GM10847 (cell line): Measurements from ENCODE around the gene CLDN6.

Experiments used
- POLR2A ChIP-seq: IDR thresholded peaks from 2 replicates; pipeline ENCODE4 v1.6.1; 2011; ENCODE audit not compliant: insufficient read length; ENCODE audit errors: extremely low read depth

CLDN6 gene

GRCh38 chr16:2991566-2992261 lies 26.3 kb downstream of the CLDN6 start:
- no peak for TF ChIP-seq POLR2A

GRCh38 chr16:2990891-2991290 lies 27.1 kb downstream of the CLDN6 start:
- TF ChIP-seq POLR2A: no peak

- no peak for TF ChIP-seq POLR2A
Measured at GRCh38 chr16:2988590-2989099, 29.3 kb downstream of the CLDN6 start.

DNA sequence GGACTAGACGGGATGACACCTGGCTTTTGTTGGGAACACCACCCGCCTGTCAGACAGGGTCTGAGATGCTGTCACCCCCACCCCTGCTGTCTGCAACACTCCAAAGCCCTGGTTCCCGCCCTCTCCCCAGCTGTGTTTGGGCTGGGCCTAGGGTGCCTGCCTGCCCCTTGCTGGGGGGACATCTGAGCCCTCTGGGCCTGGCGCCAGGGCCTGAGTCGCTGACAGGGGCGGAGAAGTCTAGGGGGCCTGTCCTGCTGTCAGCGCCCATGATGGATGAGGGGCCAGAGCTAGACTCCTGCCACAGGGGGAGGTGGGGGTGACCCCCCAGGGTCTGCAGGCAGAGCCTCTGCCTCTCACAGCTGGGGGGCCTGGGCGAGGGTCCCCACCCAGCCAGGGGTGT lies 30.1 kb downstream of the CLDN6 start:
- no peak for TF ChIP-seq POLR2A

GRCh38 chr16:2987286-2987685 lies 30.7 kb downstream of the CLDN6 start:
- no peak for TF ChIP-seq POLR2A

DNA sequence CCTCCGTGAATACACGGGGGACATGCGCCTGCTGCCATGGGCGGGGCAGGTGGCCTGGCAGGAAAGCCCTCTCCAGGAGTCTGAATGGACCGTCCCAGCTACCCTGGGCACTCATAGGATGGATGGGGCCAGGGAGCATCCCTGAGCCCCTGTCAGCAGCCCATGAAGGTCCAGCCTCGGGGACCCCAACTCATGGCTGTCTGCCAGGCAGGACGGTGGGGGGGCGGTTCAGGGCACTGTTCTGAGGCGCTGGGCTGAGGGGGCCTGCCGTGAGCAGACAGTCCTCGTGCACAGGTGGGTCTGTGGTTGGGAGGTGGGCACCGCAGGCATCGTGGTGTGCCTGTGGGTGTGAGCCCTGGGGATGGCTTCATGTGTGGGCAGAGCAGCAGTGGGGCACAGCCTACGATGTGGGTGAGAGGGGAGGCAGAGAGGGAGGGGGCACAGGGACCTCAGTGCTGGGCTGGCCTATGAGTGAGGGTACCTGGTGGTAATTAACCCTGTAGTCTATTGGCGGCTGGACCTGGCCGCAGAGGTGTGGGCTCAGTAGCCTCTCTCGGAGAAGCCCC lies 31.3 kb downstream of the CLDN6 start:
- no peak for TF ChIP-seq POLR2A

DNA sequence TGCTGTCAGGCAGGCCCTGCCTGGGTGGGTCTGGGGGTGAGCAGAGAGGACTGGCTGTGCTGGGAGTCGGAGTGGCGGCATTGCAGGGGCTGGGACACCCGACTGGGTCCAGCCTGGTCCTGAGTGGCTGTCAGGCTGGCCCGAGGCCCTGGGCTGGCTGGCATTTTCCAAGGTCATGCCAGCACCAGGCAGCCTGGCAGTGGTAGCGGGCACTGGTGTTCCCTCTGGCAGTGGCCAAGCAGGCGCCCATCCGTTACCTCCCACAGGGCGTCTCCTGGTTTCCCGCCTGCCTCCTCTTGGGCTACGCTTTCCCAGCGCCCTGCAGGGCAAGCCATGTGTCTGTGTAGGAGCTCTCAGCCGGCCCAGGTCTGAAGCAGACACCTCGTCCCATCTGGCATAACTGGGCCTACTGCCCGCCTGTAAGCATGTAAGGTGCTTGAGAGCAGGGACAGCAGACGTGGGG lies 32.1 kb downstream of the CLDN6 start:
- no peak for TF ChIP-seq POLR2A

- no peak for TF ChIP-seq POLR2A
Measured at GRCh38 chr16:2985462-2985861, 32.5 kb downstream of the CLDN6 start.

GRCh38 chr16:2983706-2984136 lies 34.3 kb downstream of the CLDN6 start:
- no peak for TF ChIP-seq POLR2A

DNA sequence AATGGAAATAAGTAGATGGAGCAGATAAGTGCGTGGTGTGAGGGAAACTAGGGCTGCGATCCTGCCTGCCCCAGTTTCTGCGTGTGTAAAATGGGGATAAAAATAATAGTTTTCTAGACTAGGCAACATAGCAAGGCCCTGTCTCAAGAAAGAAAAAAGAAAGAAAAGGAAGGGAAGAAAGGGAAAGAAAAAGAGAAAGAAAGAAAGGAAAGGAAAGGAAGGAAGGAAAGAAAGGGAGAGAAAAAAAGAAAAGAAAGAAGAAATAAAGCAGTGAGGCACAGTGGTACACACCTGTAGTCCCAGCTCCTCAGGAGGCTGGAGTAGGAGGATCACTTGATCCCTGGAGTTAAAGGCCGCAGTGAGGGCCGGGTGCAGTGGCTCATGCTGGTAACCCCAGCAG lies 35.6 kb downstream of the CLDN6 start:
- TF ChIP-seq POLR2A: no peak

GRCh38 chr16:2981899-2982250 lies 36.1 kb downstream of the CLDN6 start:
- TF ChIP-seq POLR2A: no peak

GRCh38 chr16:2981177-2981898 lies 36.6 kb downstream of the CLDN6 start:
- TF ChIP-seq POLR2A: no peak

- peak; percentile 95 for TF ChIP-seq POLR2A
Measured at GRCh38 chr16:2980227-2981176, 37.5 kb downstream of the CLDN6 start, which contains the start of gene PKMYT1. Gene PKMYT1, minus strand, starts transcription at chr16:2980446. Its CDS starts 789 bp downstream, at chr16:2979657.

DNA sequence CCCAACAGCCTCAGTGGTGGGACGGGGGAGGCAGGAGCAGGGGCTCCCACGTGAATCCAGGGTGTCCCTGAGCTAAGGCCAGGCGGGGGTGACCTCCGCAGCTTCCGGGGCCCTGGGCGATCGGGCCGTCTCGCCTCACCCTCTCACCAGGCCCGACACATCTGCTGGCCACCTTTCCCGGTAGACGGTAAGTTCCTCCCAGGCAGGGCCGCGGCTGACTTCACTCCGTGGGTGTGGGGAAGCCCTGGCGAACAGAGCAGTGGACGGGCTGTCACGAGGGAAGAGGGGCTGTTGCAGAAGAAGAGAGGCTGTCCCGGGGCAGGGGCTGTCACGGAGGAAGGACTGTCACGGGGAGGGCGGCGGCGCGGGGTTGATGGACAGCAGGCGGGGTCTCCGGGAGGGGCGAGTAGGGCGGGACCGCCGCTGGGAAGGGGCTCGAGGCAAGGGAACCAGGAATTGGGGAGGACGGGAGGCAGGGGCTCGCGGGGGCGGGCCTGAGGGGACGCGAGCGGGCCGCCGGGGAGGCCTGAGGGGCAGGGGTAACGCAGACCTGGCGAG lies 38.2 kb downstream of the CLDN6 start:
- no peak for TF ChIP-seq POLR2A

DNA sequence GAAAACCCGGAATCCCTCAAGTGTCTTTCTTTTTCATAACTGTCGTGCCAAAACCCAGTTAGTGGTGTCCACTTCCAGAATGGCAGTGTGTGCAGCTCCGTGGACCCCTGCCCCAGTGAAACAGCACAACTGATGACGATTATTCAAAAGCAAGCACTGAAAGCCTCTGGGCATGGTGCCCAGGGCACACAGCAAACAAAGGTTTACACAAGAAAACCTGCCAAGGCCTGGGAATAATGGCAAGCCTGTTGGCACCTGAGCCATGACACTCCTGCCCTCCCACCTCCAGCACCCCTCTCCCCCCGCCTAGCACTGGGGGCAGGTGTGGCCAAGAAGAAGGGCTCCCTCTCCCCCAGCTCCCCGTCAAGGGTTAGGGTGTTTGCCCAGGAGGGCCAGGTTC lies 40.5 kb downstream of the CLDN6 start:
- TF ChIP-seq POLR2A: no peak
